ENCODE data around the gene ERBB4.

DNA sequence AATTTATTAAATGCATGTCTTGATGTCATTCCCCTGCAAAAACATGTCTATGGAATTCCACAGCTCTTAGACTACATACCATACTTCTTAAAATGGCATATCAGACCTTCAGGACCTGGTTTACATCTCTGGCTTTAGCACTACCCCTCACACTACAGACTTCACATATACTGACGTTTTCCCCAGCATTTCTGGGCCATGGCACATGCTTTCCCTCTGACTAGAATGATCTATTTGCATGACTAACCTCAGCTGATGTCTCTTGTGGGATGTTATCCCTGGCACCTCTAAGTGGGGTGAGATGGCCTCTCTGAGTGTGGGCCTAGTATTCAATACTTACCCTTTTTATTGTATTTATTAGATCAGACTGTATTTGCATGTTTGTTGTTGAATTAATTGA is 381.6 kb downstream of the ERBB4 start:
- TF ChIP-seq, protein P1, sequence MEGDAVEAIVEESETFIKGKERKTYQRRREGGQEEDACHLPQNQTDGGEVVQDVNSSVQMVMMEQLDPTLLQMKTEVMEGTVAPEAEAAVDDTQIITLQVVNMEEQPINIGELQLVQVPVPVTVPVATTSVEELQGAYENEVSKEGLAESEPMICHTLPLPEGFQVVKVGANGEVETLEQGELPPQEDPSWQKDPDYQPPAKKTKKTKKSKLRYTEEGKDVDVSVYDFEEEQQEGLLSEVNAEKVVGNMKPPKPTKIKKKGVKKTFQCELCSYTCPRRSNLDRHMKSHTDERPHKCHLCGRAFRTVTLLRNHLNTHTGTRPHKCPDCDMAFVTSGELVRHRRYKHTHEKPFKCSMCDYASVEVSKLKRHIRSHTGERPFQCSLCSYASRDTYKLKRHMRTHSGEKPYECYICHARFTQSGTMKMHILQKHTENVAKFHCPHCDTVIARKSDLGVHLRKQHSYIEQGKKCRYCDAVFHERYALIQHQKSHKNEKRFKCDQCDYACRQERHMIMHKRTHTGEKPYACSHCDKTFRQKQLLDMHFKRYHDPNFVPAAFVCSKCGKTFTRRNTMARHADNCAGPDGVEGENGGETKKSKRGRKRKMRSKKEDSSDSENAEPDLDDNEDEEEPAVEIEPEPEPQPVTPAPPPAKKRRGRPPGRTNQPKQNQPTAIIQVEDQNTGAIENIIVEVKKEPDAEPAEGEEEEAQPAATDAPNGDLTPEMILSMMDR (IDR thresholded peaks at IDR 0.05): no peak
- no peak for TF ChIP-seq POLR2A (IDR thresholded peaks at IDR 0.05)

Data from ovary (tissue), 3 donors.